ENCODE results near the gene NCS1.

DNA sequence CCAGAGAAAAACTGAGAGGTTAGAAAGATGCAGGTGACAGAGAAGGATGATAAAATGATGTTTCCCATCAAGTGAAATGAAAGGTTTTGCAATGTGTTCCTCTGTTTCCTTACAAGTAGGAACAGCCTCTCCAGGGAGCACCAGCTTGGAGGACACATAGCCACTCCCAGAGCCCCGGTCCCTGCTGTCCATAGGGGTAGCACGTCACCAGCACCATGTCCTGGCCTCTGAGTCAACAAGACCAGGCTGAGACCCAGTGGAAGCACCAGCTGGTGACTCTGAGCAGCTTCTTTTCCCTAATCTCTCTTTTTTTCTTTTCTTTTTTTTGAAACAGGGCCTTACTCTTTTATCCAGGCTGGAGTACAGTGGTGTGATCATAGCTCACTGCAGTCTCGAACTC is 73.9 kb downstream of the NCS1 start:
- TF ChIP-seq, protein P1, sequence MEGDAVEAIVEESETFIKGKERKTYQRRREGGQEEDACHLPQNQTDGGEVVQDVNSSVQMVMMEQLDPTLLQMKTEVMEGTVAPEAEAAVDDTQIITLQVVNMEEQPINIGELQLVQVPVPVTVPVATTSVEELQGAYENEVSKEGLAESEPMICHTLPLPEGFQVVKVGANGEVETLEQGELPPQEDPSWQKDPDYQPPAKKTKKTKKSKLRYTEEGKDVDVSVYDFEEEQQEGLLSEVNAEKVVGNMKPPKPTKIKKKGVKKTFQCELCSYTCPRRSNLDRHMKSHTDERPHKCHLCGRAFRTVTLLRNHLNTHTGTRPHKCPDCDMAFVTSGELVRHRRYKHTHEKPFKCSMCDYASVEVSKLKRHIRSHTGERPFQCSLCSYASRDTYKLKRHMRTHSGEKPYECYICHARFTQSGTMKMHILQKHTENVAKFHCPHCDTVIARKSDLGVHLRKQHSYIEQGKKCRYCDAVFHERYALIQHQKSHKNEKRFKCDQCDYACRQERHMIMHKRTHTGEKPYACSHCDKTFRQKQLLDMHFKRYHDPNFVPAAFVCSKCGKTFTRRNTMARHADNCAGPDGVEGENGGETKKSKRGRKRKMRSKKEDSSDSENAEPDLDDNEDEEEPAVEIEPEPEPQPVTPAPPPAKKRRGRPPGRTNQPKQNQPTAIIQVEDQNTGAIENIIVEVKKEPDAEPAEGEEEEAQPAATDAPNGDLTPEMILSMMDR (IDR thresholded peaks at IDR 0.05 in 2 of 3, conservative IDR thresholded peaks at IDR 0.05 in 1 of 3; ENCODE audit: borderline replicate concordance in 1 of 3, insufficient read depth in 1 of 3, low read depth in 2 of 3, low read length in 2 of 3), result no peak
- no peak for TF ChIP-seq EZH2 (IDR thresholded peaks at IDR 0.05)
- TF ChIP-seq POLR2AphosphoS5 (IDR thresholded peaks at IDR 0.05; ENCODE audit: low read depth, low read length), result no peak
- no peak for TF ChIP-seq POLR2A (IDR thresholded peaks at IDR 0.05; ENCODE audit: borderline replicate concordance, extremely low read depth, insufficient read depth, insufficient read length)
- TF ChIP-seq EZH2phosphoT487 (IDR thresholded peaks at IDR 0.05; ENCODE audit: borderline replicate concordance), result no peak
- TF ChIP-seq ZNF274 (IDR thresholded peaks at IDR 0.05; ENCODE audit: low read depth, low read length), result no peak
- TF ChIP-seq, protein P2, sequence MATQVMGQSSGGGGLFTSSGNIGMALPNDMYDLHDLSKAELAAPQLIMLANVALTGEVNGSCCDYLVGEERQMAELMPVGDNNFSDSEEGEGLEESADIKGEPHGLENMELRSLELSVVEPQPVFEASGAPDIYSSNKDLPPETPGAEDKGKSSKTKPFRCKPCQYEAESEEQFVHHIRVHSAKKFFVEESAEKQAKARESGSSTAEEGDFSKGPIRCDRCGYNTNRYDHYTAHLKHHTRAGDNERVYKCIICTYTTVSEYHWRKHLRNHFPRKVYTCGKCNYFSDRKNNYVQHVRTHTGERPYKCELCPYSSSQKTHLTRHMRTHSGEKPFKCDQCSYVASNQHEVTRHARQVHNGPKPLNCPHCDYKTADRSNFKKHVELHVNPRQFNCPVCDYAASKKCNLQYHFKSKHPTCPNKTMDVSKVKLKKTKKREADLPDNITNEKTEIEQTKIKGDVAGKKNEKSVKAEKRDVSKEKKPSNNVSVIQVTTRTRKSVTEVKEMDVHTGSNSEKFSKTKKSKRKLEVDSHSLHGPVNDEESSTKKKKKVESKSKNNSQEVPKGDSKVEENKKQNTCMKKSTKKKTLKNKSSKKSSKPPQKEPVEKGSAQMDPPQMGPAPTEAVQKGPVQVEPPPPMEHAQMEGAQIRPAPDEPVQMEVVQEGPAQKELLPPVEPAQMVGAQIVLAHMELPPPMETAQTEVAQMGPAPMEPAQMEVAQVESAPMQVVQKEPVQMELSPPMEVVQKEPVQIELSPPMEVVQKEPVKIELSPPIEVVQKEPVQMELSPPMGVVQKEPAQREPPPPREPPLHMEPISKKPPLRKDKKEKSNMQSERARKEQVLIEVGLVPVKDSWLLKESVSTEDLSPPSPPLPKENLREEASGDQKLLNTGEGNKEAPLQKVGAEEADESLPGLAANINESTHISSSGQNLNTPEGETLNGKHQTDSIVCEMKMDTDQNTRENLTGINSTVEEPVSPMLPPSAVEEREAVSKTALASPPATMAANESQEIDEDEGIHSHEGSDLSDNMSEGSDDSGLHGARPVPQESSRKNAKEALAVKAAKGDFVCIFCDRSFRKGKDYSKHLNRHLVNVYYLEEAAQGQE (IDR thresholded peaks at IDR 0.05; ENCODE audit: low read depth), result no peak
- TF ChIP-seq CEBPB (IDR thresholded peaks at IDR 0.05; ENCODE audit: low read depth), result no peak
- no peak for TF ChIP-seq JUND (IDR thresholded peaks at IDR 0.05)
- TF ChIP-seq ZFX (IDR thresholded peaks at IDR 0.05), result no peak
- TF ChIP-seq SIN3A (IDR thresholded peaks at IDR 0.05; ENCODE audit: low read depth), result no peak
- TF ChIP-seq RAD21 (IDR thresholded peaks at IDR 0.05; ENCODE audit: low read depth), result no peak
